ENCODE results near the gene TSPEAR. TPM values are rescaled to one million over a fixed set of nuclear protein-coding genes. Genes with fewer than 3 reads are reported as not detected.

The TSPEAR gene
- total and polyA plus RNA-seq, 7 donors = not detected

GRCh38 chr21:44758141-44758561 lies 46.8 kb upstream of the TSPEAR start:
- Histone ChIP-seq H3K36me3 (ENCODE audit: insufficient read depth in 1 of 2, low read depth in 1 of 2) (no peaks in the 10 kb centered on the region), H3K27ac (no peak overlapping the region), H3K27me3 (ENCODE audit: insufficient read depth in 3 of 3, low read length in 2 of 3) (no peaks in the 10 kb centered on the region), H3K4me1 (no peaks in the 10 kb centered on the region), H3K4me3 (no peak overlapping the region), H3K9me3 (no peaks in the 10 kb centered on the region)
- WGBS, 3 donors = 90 to 99% (median 95%) methylated on average over 8 of the region's 8 CpGs
- intact Hi-C loops (cut with DNase I) = loop anchor here in 1 of 2 donors (10.0 kb wide), 1 partner anchor 1923 kb away; no protein-coding TSS in a partner anchor
- ATAC-seq (no peak), DNase-seq (no peak)
- no peak for TF ChIP-seq CTCF (IDR thresholded peaks at IDR 0.05)

GRCh38 chr21:44757731-44758130 lies 46.4 kb upstream of the TSPEAR start:
- DNase-seq (no peak), ATAC-seq (no peak)
- no peaks in the 10 kb centered on the region for H3K36me3 ChIP-seq (ENCODE audit: insufficient read depth in 1 of 2, low read depth in 1 of 2)
- H3K27ac ChIP-seq = no peak overlapping the region
- 83 to 93% (median 89%) methylated on average over 6 of the region's 6 CpGs for WGBS, 3 donors
- H3K4me3 ChIP-seq = no peak overlapping the region
- H3K27me3 ChIP-seq (ENCODE audit: insufficient read depth in 3 of 3, low read length in 2 of 3) = no peaks in the 10 kb centered on the region
- no peak for TF ChIP-seq CTCF (IDR thresholded peaks at IDR 0.05)
- intact Hi-C loops (cut with DNase I) = loop anchor here in 1 of 2 donors (10.0 kb wide), 1 partner anchor 1923 kb away; no protein-coding TSS in a partner anchor
- H3K9me3 ChIP-seq = no peaks in the 10 kb centered on the region
- H3K4me1 ChIP-seq = no peaks in the 10 kb centered on the region

GRCh38 chr21:44756423-44757185 lies 45.2 kb upstream of the TSPEAR start:
- ATAC-seq (no peak), DNase-seq (no peak)
- H3K27ac ChIP-seq = no peak overlapping the region
- WGBS, 3 donors = 87 to 90% (median 89%) methylated on average over 23 of the region's 23 CpGs
- H3K9me3 ChIP-seq = no peaks in the 10 kb centered on the region
- H3K4me1 ChIP-seq = no peaks in the 10 kb centered on the region
- no peak overlapping the region for H3K4me3 ChIP-seq
- H3K36me3 ChIP-seq (ENCODE audit: insufficient read depth in 1 of 2, low read depth in 1 of 2) = no peaks in the 10 kb centered on the region
- H3K27me3 ChIP-seq (ENCODE audit: insufficient read depth in 3 of 3, low read length in 2 of 3) = no peaks in the 10 kb centered on the region
- TF ChIP-seq CTCF (IDR thresholded peaks at IDR 0.05) = no peak
- intact Hi-C loops (cut with DNase I) = loop anchor here in 1 of 2 donors (10.0 kb wide), 1 partner anchor 1922 kb away; no protein-coding TSS in a partner anchor

GRCh38 chr21:44755227-44755626 lies 43.9 kb upstream of the TSPEAR start:
- Histone ChIP-seq H3K4me1 (no peaks in the 10 kb centered on the region), H3K27me3 (ENCODE audit: insufficient read depth in 3 of 3, low read length in 2 of 3) (peaks cover 0 to 5% (median 2%) of the 10 kb centered on the region in 3 donors), H3K36me3 (ENCODE audit: insufficient read depth in 1 of 2, low read depth in 1 of 2) (no peaks in the 10 kb centered on the region), H3K4me3 (no peak overlapping the region), H3K9me3 (no peaks in the 10 kb centered on the region), H3K27ac (no peak overlapping the region)
- ATAC-seq (no peak), DNase-seq (no peak)
- intact Hi-C loops (cut with DNase I) = loop anchor here in 1 of 2 donors (10.0 kb wide), 1 partner anchor 1920 kb away; no protein-coding TSS in a partner anchor
- WGBS, 3 donors = 53 to 87% (median 78%) methylated on average over 5 of the region's 5 CpGs
- TF ChIP-seq CTCF (IDR thresholded peaks at IDR 0.05) = no peak

Data from psoas muscle (tissue), 8 donors.